Subcutaneous abdominal adipose tissue (tissue), 5 donors: ENCODE measurements around the gene EIF1AD.
A peak's percentile ranks its signal among the peaks of the same experiment; 100 is the strongest.

Experiments used
- H3K27ac ChIP-seq: one replicate; pipeline ENCODE4 v1.7.0; 2013; ENCODE audit warnings: low read depth, mild to moderate bottlenecking, inconsistent platforms, low read length, moderate library complexity
- H3K27me3 ChIP-seq, 5 donors: one replicate each; pipeline ENCODE4 v1.7.0; 2013; ENCODE audit warnings: low read length in 5 of 5, inconsistent platforms in 1 of 5; ENCODE audit not compliant: control insufficient read depth in 5 of 5, insufficient read depth in 4 of 5
- H3K36me3 ChIP-seq, 5 donors: one replicate each; pipeline ENCODE4 v1.7.0; 2013; ENCODE audit warnings: low read length in 5 of 5; ENCODE audit not compliant: control insufficient read depth in 5 of 5, insufficient read depth in 5 of 5
- H3K4me1 ChIP-seq, 5 donors: one replicate each; pipeline ENCODE4 v1.7.0; 2013; ENCODE audit warnings: low read length in 5 of 5, mild to moderate bottlenecking in 3 of 5, moderate library complexity in 1 of 5; ENCODE audit not compliant: control insufficient read depth in 5 of 5, insufficient read depth in 5 of 5
- H3K4me3 ChIP-seq, 5 donors: one replicate each; pipeline ENCODE4 v1.7.0; 2013; ENCODE audit warnings: low read length in 5 of 5, low read depth in 1 of 5
- H3K9ac ChIP-seq, 5 donors: one replicate each; pipeline ENCODE4 v1.7.0; 2013; ENCODE audit warnings: low read length in 5 of 5, mild to moderate bottlenecking in 4 of 5, moderate library complexity in 3 of 5
- H3K9me3 ChIP-seq, 5 donors: one replicate each; pipeline ENCODE4 v1.7.0; 2013; ENCODE audit warnings: low read length in 5 of 5; ENCODE audit not compliant: control insufficient read depth in 5 of 5
- donor health status: healthy.
- donor health status: healthy.
- donor health status: healthy.
- donor health status: healthy.
- donor health status: healthy.

EIF1AD gene

GRCh38 chr11:66022401-66023185 is 20.6 kb upstream of the EIF1AD start:
- Histone ChIP-seq H3K9me3 (no peaks in the 10 kb centered on the region), H3K9ac (peak overlapping the region in 4 of 5 donors; percentile 53 to 76 (median 65)), H3K36me3 (no peaks in the 10 kb centered on the region), H3K4me1 (peaks cover 3 to 19% (median 9%) of the 10 kb centered on the region in 5 donors), H3K27me3 (peaks cover 0 to 5% (median 3%) of the 10 kb centered on the region in 5 donors), H3K4me3 (peak overlapping the region; percentile 31 to 55 (median 40)), H3K27ac (no peak overlapping the region)

DNA sequence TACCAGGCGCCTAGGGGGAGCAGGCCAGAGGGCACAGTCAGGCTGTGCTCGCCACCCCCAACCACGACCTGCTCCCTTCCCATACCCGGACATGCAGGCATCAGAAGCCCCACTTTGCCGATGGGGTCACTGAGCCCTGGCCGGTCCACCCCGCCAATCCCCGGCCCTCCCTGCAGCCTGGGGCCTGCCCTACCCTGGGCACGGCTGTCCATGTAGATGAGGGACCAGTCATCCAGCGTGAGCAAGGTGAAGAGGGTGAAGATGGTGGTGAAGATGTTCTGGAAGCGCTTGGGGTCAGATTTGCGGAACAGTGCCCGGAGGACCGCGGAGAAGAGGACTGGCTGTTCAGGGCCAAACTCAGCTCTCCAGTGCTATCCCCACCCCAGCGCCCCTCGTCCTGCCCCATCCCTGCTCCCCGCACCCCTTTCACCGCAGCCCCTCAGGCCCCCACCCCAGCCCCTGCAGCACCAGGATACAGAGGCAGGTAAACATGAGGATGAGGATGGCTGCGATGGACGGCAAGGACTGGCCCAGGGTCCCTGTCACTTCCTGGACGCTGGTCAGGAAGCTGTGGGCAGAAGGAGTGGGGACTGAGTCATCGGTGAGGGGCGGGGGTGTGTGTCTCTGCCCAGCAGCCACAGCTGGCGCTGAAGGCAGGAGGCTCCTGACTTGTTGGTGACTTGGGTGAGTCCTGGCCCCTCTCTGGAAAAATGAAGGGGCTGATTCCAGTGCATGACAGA is 18.8 kb upstream of the EIF1AD start:
- H3K4me3 ChIP-seq, result no peak overlapping the region
- H3K27me3 ChIP-seq, result peaks cover 0 to 5% (median 3%) of the 10 kb centered on the region in 5 donors
- no peak overlapping the region for H3K27ac ChIP-seq
- H3K9me3 ChIP-seq, result no peaks in the 10 kb centered on the region
- peaks cover 2 to 26% (median 9%) of the 10 kb centered on the region in 5 donors for H3K4me1 ChIP-seq
- no peaks in the 10 kb centered on the region for H3K36me3 ChIP-seq
- no peak overlapping the region for H3K9ac ChIP-seq

- Histone ChIP-seq H3K9ac (no peak overlapping the region), H3K27ac (no peak overlapping the region), H3K4me1 (peaks cover 1 to 31% (median 15%) of the 10 kb centered on the region in 5 donors), H3K27me3 (peaks cover 0 to 5% (median 3%) of the 10 kb centered on the region in 5 donors), H3K9me3 (no peaks in the 10 kb centered on the region), H3K36me3 (no peaks in the 10 kb centered on the region), H3K4me3 (no peak overlapping the region)
These were observed 18.3 kb upstream of the EIF1AD start for GRCh38 chr11:66020212-66020611.

DNA sequence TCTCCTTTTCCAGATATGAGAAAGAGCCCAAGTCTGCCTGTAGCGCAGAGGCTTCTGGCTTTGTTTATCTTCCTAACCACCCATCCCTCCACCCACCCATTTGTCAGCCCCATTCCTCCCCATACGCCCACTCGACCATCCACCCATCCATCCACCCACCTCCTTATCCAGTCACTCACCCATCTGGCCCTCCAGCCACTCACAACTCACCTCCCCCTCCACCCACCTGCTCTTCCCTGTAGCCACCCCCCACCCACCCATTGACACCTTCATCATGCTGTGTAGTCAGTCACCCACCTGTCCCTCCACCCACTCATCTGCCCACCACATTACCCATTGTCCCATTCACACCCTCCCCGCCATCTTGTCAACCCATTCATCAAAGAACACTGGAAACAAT is 15.4 kb upstream of the EIF1AD start:
- H3K4me3 ChIP-seq, result no peak overlapping the region
- no peak overlapping the region for H3K27ac ChIP-seq
- peaks cover 0 to 34% (median 14%) of the 10 kb centered on the region in 5 donors for H3K4me1 ChIP-seq
- H3K27me3 ChIP-seq, result peaks cover 1 to 14% (median 11%) of the 10 kb centered on the region in 5 donors
- no peaks in the 10 kb centered on the region for H3K9me3 ChIP-seq
- no peaks in the 10 kb centered on the region for H3K36me3 ChIP-seq
- no peak overlapping the region for H3K9ac ChIP-seq

DNA sequence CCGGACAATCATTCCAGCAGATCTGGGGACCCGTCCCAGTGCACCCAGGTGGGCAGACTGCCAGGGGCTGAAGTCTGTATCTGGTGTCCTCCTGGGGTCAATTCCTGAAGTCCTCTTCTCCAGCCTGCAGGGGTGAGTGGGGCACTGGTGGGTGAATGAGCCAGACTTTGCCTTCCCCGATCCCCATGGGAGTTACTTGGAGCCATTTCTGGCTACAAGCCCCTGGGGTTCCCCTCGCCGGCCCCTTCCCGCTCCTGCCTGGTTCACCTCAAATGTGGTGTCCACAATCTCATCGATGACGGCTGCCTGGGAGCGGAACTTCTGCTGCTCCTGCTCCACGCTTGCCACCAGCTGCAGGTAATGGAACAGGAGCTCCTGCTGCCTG is 14.8 kb upstream of the EIF1AD start:
- Histone ChIP-seq H3K9me3 (no peaks in the 10 kb centered on the region), H3K9ac (no peak overlapping the region), H3K4me1 (peaks cover 0 to 34% (median 17%) of the 10 kb centered on the region in 5 donors), H3K27ac (no peak overlapping the region), H3K4me3 (no peak overlapping the region), H3K27me3 (peaks cover 6 to 19% (median 17%) of the 10 kb centered on the region in 5 donors), H3K36me3 (no peaks in the 10 kb centered on the region)

DNA sequence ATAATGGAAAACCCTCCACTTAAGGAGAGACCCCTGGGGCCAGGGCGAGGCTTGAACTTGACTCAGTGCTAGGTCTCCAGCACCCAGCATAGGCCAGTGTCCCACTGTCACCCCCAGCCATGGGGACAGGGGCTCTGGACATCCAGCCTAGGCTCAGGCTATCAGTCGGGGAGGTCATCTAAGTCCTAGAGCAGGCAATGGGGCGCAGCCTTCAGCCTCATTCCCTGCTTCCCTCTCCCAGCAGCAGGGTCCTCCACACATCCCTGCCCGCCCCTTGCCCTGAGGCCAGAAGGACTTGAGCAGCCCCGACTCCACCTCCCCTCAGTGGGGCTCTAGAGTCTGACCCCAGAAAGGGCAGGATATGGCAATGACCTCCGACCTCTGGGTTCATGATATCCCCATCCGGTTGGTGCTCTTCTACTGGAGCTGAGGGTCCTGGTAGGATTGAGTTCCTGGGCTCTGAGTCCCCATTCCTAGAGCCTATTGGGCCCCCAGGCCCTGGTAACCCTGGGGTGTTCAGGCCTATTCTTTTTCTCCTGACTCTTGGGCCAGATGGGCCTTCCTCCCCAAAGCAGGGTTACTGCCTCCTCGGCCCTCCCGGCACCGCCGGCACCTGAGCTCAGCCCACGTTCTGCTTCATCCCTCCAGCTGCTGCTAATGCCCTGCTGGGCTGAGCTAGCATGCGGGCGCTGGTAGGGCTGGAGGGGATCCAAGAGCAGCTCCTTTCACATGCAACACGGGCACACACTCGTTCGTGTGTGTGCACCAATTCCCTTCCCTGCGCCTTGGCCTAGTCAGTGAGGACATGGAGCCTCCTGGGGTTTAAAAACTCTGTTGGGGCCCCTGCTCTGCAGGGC is 14.2 kb upstream of the EIF1AD start:
- Histone ChIP-seq H3K4me3 (no peak overlapping the region), H3K36me3 (no peaks in the 10 kb centered on the region), H3K27ac (no peak overlapping the region), H3K9ac (no peak overlapping the region), H3K9me3 (no peaks in the 10 kb centered on the region), H3K4me1 (peaks cover 0 to 36% (median 17%) of the 10 kb centered on the region in 5 donors), H3K27me3 (peaks cover 9 to 26% (median 23%) of the 10 kb centered on the region in 5 donors)

- Histone ChIP-seq H3K27ac (no peak overlapping the region), H3K9ac (peak overlapping the region in 1 of 5 donors; percentile 26), H3K9me3 (no peaks in the 10 kb centered on the region), H3K4me1 (peaks cover 0 to 36% (median 17%) of the 10 kb centered on the region in 5 donors), H3K4me3 (no peak overlapping the region), H3K36me3 (no peaks in the 10 kb centered on the region), H3K27me3 (peaks cover 9 to 28% (median 23%) of the 10 kb centered on the region in 5 donors)
These were observed 13.5 kb upstream of the EIF1AD start for GRCh38 chr11:66015454-66015881.

DNA sequence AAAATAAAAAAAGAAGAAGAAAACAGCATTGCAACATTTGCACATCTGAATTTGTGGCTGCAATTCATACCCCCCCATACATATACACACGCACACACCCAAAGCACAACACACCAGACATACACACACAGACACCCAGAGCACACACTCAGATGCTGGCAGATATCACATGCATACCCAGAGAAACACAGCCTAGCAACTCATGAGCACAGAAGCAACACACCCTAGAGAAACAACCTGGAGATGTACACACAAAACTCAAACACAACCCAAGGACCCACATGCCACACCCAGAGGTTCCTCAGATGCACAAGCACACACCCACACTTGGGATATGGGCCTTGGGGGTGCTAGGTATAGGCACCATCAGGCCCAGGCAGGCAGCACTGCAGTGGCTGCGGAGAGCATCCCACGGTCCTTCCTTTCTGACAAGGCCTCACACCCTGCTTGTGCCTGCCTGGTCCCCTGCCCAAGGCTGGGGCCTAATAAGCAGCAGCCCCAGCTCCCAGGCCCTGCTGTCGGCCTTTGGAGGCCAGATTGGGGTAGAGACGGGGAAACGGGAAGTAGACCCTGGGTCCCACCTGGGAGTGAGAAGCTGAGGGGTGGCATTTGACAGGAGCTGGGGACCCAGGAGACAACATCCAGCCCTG is 13.0 kb upstream of the EIF1AD start:
- H3K9ac ChIP-seq, result peak overlapping the region in 2 of 5 donors; percentile 16 to 26
- peaks cover 0 to 36% (median 17%) of the 10 kb centered on the region in 5 donors for H3K4me1 ChIP-seq
- H3K36me3 ChIP-seq, result no peaks in the 10 kb centered on the region
- no peak overlapping the region for H3K4me3 ChIP-seq
- no peak overlapping the region for H3K27ac ChIP-seq
- peaks cover 9 to 28% (median 23%) of the 10 kb centered on the region in 5 donors for H3K27me3 ChIP-seq
- no peaks in the 10 kb centered on the region for H3K9me3 ChIP-seq

DNA sequence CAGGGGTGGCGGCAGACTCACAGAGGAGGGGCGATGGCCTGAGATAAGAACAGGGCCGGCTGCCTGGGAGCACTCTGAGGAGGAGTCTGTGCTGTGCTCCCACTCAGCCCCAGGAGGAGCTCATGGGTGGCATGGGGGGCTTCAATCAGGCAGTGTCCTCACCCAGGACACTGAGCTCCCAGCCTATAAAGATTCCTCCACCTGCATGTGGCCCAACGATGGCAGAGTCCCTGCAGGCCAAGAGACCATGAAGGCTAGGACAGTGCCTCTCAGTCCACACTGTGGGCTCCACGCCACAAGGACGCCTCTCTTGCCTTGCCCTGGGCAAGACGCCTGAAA is 11.8 kb upstream of the EIF1AD start:
- Histone ChIP-seq H3K27ac (no peak overlapping the region), H3K9me3 (no peaks in the 10 kb centered on the region), H3K9ac (no peak overlapping the region), H3K36me3 (no peaks in the 10 kb centered on the region), H3K27me3 (peaks cover 9 to 28% (median 23%) of the 10 kb centered on the region in 5 donors), H3K4me3 (no peak overlapping the region), H3K4me1 (peaks cover 0 to 36% (median 17%) of the 10 kb centered on the region in 5 donors)
